Adrenal gland (tissue), 12 donors: ENCODE measurements around the gene GBA3. TPM values are rescaled to one million over a fixed set of nuclear protein-coding genes. Genes with fewer than 3 reads are reported as not detected.

Experiments
- DNase-seq, 7 donors: peaks; one replicate each; pipeline ENCODE4 v3.0.0-alpha.2; 2019 to 2020
- H3K27ac ChIP-seq, 5 donors: fragments of 200-600 bp; sonication (generic) in 4 of 5; 1 replicate in 3 of 5; 2 replicates in 2 of 5; pipeline versions ENCODE4 v1.5.1 to v1.8.0; 2016 to 2020; ENCODE audit warnings: mild to moderate bottlenecking in 1 of 5
- H3K27me3 ChIP-seq: fragments of 200-600 bp; 2 replicates; pipeline ENCODE4 v1.8.0; 2021
- H3K36me3 ChIP-seq, 2 donors: fragments of 200-600 bp; replicated peaks in 1 of 2; 1 replicate in 1 of 2; 2 replicates in 1 of 2; pipeline versions ENCODE4 v1.5.1 to v1.8.0; 2018 to 2022
- H3K4me1 ChIP-seq, 2 donors: fragments of 200-600 bp; replicated peaks in 1 of 2; 1 replicate in 1 of 2; 2 replicates in 1 of 2; pipeline versions ENCODE4 v1.5.1 to v1.8.0; 2018 to 2021
- H3K4me3 ChIP-seq, 4 donors: fragments of 200-600 bp; sonication (generic) in 3 of 4; one replicate each; pipeline ENCODE4 v1.5.1; 2016 to 2018
- H3K9me3 ChIP-seq, 3 donors: fragments of 200-600 bp; sonication (generic) in 1 of 3; replicated peaks in 1 of 3; 1 replicate in 2 of 3; 2 replicates in 1 of 3; pipeline versions ENCODE4 v1.5.1 to v1.8.0; 2016 to 2021
- POLR2A ChIP-seq, 2 donors: fragments of 450-650 bp; IDR thresholded peaks; one replicate each; pipeline ENCODE4 v1.6.1; 2017; ENCODE audit warnings: antibody characterized with exemption in 2 of 2, mild to moderate bottlenecking in 2 of 2, moderate library complexity in 1 of 2
- WGBS, 4 donors: extraction: QIAGEN DNeasy Blood & Tissue Kit in 2 of 4; methylation state at CpG; one replicate each; pipeline versions ENCODE4 v1.1.5 to v1.1.7; 2013 to 2017; 5-methylcytosine and 5-hydroxymethylcytosine counted together
- intact Hi-C, 2 donors: fragments of 100-400 bp; cut with DNase I; formaldehyde crosslinking; loops; one replicate each; pipeline versions ENCODE4 v1.14.1 to v1.15.0; 2022 to 2023
- polyA plus RNA-seq, 3 donors: library from polyadenylated mRNA; stranded (reverse); fragments of 200-250 nt in 2 of 3; fragments of 350-450 nt in 1 of 3; fragmentation: Illumina TruSeq in 1 of 3; extraction: RNeasy Lipid Tissue Mini Kit (QIAGEN cat#74804) in 1 of 3; gene quantifications; one replicate each; pipeline ENCODE4 v1.2.3, GENCODE V29; 2013 to 2014
- total RNA-seq, 9 donors: library from RNA; depleted of rRNA in 4 of 9; stranded (reverse); fragments of >200 nt in 4 of 9; fragments of 120-200 nt in 1 of 9; fragmentation: NEBNext Ultra II Directional in 1 of 9; extraction: Animal tissue kit (Norgen Biotek cat#: 25700) in 1 of 9; gene quantifications; one replicate each; pipeline versions ENCODE4 v1.1.0 to v1.2.4, GENCODE V29; 2013 to 2023
- TF ChIP-seq, protein P1 (sequence below), 6 experiments: fragments of 450-650 bp in 4 of 6; fragments of 200-600 bp in 2 of 6; sonication (generic) in 1 of 6; IDR thresholded peaks; 1 replicate in 5 of 6; 2 replicates in 1 of 6; pipeline versions ENCODE4 v1.5.1 to v1.8.0; 2016 to 2021; ENCODE audit warnings: antibody characterized with exemption in 6 of 6, mild to moderate bottlenecking in 2 of 6, moderate library complexity in 1 of 6
- donor health status: healthy with polysubstance abuse.
- donor health status: Bipolar disorder and iron deficiency.
- donor health status: DM: yes; HTN: yes; CAD: no.
- donor health status: DM: no; HTN: no; CAD: no.
- donor health status: DM: no; HTN: no; CAD: no.
- donor health status: DM: yes; HTN: yes; CAD: no.

The GBA3 gene
- total and polyA plus RNA-seq, 12 donors: 0.07 to 0.45 (median 0.15) TPM; not detected in 6

DNA sequence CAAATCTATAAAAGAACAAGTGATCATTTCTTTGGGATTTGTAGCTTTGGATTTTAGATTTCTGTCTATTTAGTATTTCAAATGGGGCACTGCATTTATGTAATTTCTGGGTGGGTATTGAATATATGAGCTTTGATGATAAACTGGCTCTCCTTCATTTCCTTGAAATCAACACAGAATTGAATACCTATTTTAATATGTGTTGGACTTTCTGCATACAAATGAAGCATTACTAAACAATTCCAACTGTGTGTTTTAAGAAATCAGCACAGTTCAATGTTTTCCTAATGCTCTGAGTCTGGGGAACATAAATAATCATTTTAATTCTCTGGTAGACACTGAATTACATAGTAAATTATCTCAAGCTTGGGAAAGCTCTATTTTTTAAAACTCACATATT, 42.0 kb upstream of the GBA3 start:
- Histone ChIP-seq H3K4me3 (no peak overlapping the region), H3K27ac (no peak overlapping the region), H3K27me3 (no peaks in the 10 kb centered on the region), H3K4me1 (no peaks in the 10 kb centered on the region), H3K36me3 (no peaks in the 10 kb centered on the region), H3K9me3 (no peaks in the 10 kb centered on the region)
- TF ChIP-seq, protein P1, sequence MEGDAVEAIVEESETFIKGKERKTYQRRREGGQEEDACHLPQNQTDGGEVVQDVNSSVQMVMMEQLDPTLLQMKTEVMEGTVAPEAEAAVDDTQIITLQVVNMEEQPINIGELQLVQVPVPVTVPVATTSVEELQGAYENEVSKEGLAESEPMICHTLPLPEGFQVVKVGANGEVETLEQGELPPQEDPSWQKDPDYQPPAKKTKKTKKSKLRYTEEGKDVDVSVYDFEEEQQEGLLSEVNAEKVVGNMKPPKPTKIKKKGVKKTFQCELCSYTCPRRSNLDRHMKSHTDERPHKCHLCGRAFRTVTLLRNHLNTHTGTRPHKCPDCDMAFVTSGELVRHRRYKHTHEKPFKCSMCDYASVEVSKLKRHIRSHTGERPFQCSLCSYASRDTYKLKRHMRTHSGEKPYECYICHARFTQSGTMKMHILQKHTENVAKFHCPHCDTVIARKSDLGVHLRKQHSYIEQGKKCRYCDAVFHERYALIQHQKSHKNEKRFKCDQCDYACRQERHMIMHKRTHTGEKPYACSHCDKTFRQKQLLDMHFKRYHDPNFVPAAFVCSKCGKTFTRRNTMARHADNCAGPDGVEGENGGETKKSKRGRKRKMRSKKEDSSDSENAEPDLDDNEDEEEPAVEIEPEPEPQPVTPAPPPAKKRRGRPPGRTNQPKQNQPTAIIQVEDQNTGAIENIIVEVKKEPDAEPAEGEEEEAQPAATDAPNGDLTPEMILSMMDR (IDR thresholded peaks at IDR 0.05): no peak
- no peak for TF ChIP-seq POLR2A (IDR thresholded peaks at IDR 0.05)
- no peak for DNase-seq
- intact Hi-C loops: no loop called here

GRCh38 chr4:22653752-22654151, 39.0 kb upstream of the GBA3 start:
- Histone ChIP-seq H3K27ac (no peak overlapping the region), H3K27me3 (no peaks in the 10 kb centered on the region), H3K4me1 (no peaks in the 10 kb centered on the region), H3K4me3 (no peak overlapping the region), H3K9me3 (no peaks in the 10 kb centered on the region), H3K36me3 (no peaks in the 10 kb centered on the region)
- intact Hi-C loops: no loop called here
- DNase-seq: no peak
- TF ChIP-seq POLR2A (IDR thresholded peaks at IDR 0.05): no peak
- 86 to 92% (median 89%) methylated on average over 3 of the region's 3 CpGs for WGBS, 4 donors

- Histone ChIP-seq H3K4me1 (no peaks in the 10 kb centered on the region), H3K27ac (no peak overlapping the region), H3K4me3 (no peak overlapping the region), H3K36me3 (no peaks in the 10 kb centered on the region), H3K27me3 (no peaks in the 10 kb centered on the region), H3K9me3 (no peaks in the 10 kb centered on the region)
- no peak for DNase-seq
- 78 to 90% (median 82%) methylated on average over 6 of the region's 6 CpGs for WGBS, 4 donors
- no peak for TF ChIP-seq POLR2A (IDR thresholded peaks at IDR 0.05)
- TF ChIP-seq, protein P1 (IDR thresholded peaks at IDR 0.05): no peak
- intact Hi-C loops: no loop called here
Observed at GRCh38 chr4:22661443-22661842, 31.3 kb upstream of the GBA3 start.

GRCh38 chr4:22667332-22667940, 25.3 kb upstream of the GBA3 start:
- intact Hi-C loops: no loop called here
- Histone ChIP-seq H3K36me3 (no peaks in the 10 kb centered on the region), H3K9me3 (no peaks in the 10 kb centered on the region), H3K27me3 (no peaks in the 10 kb centered on the region), H3K4me3 (no peak overlapping the region), H3K27ac (no peak overlapping the region), H3K4me1 (peaks cover 5% of the 10 kb centered on the region in 2 donors)
- no peak for DNase-seq
- 85 to 92% (median 89%) methylated on average over 3 of the region's 3 CpGs for WGBS, 4 donors
- TF ChIP-seq POLR2A (IDR thresholded peaks at IDR 0.05): no peak
- TF ChIP-seq, protein P1 (IDR thresholded peaks at IDR 0.05): no peak

DNA sequence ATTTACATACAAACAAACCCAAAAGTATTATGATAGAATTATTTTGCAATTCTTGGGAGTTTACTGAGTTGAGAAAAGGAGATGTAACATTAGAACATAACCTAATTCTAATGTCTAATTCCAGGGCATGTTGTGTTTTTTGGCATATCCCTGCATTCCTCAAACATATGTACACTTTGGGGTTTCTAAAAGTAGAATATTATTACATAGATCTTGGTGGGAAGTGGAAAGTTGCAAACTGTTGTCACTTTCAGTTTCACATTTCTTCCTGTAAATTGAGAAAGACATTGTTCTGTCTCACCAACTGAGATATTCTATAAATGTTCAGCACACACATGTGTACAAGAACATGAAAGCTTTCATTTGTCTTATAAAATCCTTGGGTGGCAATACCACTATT, 24.4 kb upstream of the GBA3 start:
- intact Hi-C loops: no loop called here
- DNase-seq: no peak
- TF ChIP-seq, protein P1 (IDR thresholded peaks at IDR 0.05): no peak
- no peak for TF ChIP-seq POLR2A (IDR thresholded peaks at IDR 0.05)

More for the DNA sequence above, 24.4 kb upstream of the GBA3 start:
- peaks cover 5% of the 10 kb centered on the region in 2 donors for H3K4me1 ChIP-seq
- no peak overlapping the region for H3K27ac ChIP-seq
- H3K36me3 ChIP-seq: no peaks in the 10 kb centered on the region
- no peak overlapping the region for H3K4me3 ChIP-seq
- no peaks in the 10 kb centered on the region for H3K9me3 ChIP-seq
- H3K27me3 ChIP-seq: no peaks in the 10 kb centered on the region
